Mesendoderm (in vitro differentiated cells): ENCODE results near the gene AP4E1. TPM values are rescaled to one million over a fixed set of nuclear protein-coding genes. Genes with fewer than 3 reads are reported as not detected.

Source experiments
- DNase-seq: peaks from one replicate; pipeline ENCODE4 v3.0.0; 2013
- H2AK5ac ChIP-seq: 2 replicates; pipeline ENCODE4 v1.6.1; 2013; ENCODE audit warnings: low read length, inconsistent platforms
- H2BK120ac ChIP-seq: 2 replicates; pipeline ENCODE4 v1.6.1; 2013; ENCODE audit warnings: low read depth, mild to moderate bottlenecking, low read length, moderate library complexity, mixed read lengths
- H2BK15ac ChIP-seq: replicated peaks from 2 replicates; pipeline ENCODE4 v1.6.1; 2013; ENCODE audit warnings: low read depth, mild to moderate bottlenecking, moderate library complexity
- H2BK5ac ChIP-seq: 2 replicates; pipeline ENCODE4 v1.6.1; 2013; ENCODE audit warnings: low read length, inconsistent platforms
- H3K18ac ChIP-seq: 2 replicates; pipeline ENCODE4 v1.6.1; 2013; ENCODE audit warnings: mild to moderate bottlenecking, low read length, mixed read lengths
- H3K23ac ChIP-seq: one replicate; pipeline ENCODE4 v1.6.1; 2013; ENCODE audit warnings: low read length
- H3K27ac ChIP-seq: 2 replicates; pipeline ENCODE4 v1.5.1; 2013; ENCODE audit warnings: low read depth, mild to moderate bottlenecking, inconsistent platforms, low read length, moderate library complexity
- H3K27me3 ChIP-seq: 2 replicates; pipeline ENCODE4 v1.6.1; 2013; ENCODE audit warnings: low read length, control low read depth, mild to moderate bottlenecking, inconsistent platforms; ENCODE audit not compliant: insufficient read depth, poor library complexity
- H3K36me3 ChIP-seq: 2 replicates; pipeline ENCODE4 v1.6.1; 2013; ENCODE audit warnings: low read length, inconsistent platforms; ENCODE audit not compliant: control insufficient read depth, insufficient read depth
- H3K4ac ChIP-seq: one replicate; pipeline ENCODE4 v1.6.1; 2013; ENCODE audit warnings: low read depth, mild to moderate bottlenecking, low read length, moderate library complexity
- H3K4me1 ChIP-seq: 2 replicates; pipeline ENCODE4 v1.6.1; 2013; ENCODE audit warnings: low read depth, low read length, inconsistent platforms; ENCODE audit not compliant: control insufficient read depth
- H3K4me2 ChIP-seq: 2 replicates; pipeline ENCODE4 v1.6.1; 2013; ENCODE audit warnings: low read length
- H3K4me3 ChIP-seq: 2 replicates; pipeline ENCODE4 v1.5.1; 2013; ENCODE audit warnings: mild to moderate bottlenecking, low read length
- H3K56ac ChIP-seq: one replicate; pipeline ENCODE4 v1.6.1; 2013; ENCODE audit warnings: low read length
- H3K79me1 ChIP-seq: 2 replicates; pipeline ENCODE4 v1.6.1; 2013; ENCODE audit warnings: low read length, inconsistent platforms
- H3K79me2 ChIP-seq: 2 replicates; pipeline ENCODE4 v1.6.1; 2013; ENCODE audit warnings: mild to moderate bottlenecking, low read length; ENCODE audit not compliant: control insufficient read depth, insufficient read depth
- H3K9ac ChIP-seq: 2 replicates; pipeline ENCODE4 v1.6.1; 2013; ENCODE audit warnings: low read length, inconsistent platforms
- H4K5ac ChIP-seq: one replicate; pipeline ENCODE4 v1.6.1; 2013; ENCODE audit warnings: low read length
- H4K8ac ChIP-seq: one replicate; pipeline ENCODE4 v1.6.1; 2013; ENCODE audit warnings: low read depth, mild to moderate bottlenecking, control low read depth, low read length, moderate library complexity
- WGBS: extraction: QIAGEN DNeasy Blood & Tissue Kit; methylation state at CpG from one replicate; pipeline ENCODE4 v1.1.7; 2013; ENCODE audit warnings: low lambda C conversion rate, missing lambda C conversion rate; ENCODE audit not compliant: insufficient coverage; ENCODE audit errors: extremely low coverage; 5-methylcytosine and 5-hydroxymethylcytosine counted together
- polyA plus RNA-seq, 2 experiments: library from polyadenylated mRNA; stranded (reverse); fragments of 200-250 nt; gene quantifications; one replicate each; pipeline ENCODE4 v1.2.3, GENCODE V29; 2013

AP4E1 gene
- 5.7 TPM for polyA plus RNA-seq (2013, experiment 1 of 2)
- 5.8 TPM for polyA plus RNA-seq (2013, experiment 2 of 2)

DNA sequence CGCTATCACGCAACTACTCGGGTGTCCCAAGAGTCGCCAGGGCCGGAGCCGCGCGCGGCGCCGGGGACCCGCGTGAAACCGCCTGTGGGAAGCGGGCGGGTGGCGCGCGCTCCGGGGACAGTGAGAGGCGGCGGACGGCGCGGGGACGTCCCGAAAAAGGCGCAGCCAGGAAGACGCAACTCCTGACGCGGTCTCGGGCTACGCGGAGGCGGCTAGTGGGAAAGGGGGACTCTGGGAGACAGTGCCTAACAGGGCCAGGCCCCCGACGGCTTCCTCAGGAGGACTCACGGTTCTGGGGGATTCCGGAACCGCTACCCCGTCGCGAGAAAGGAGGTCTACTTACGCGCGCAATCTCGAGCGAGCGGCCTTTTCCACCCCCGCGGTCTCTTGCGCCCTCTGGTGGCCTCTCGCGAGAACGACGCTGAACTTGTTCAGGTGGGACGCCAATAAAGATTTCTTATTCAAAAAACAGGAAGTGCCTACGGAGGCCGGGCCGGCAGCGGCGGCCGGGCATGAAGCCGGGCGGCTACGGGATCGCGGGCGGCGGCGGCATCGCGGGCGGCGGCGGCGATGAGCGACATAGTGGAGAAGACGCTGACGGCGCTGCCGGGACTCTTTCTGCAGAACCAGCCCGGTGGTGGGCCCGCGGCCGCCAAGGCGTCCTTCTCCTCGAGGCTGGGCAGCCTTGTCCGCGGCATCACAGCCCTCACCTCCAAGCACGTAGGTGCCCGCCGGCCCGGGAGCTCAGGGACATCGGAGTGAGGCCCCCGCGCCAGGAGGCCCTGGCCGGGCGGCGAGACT is at the start of gene AP4E1:
TSS of gene AP4E1 (plus strand) at position 475 of the 801 bp plus-strand sequence. CDS start at position 571, 96 bp downstream.
- Histone ChIP-seq H3K56ac (peak within 1 kb of the TSS; percentile 98), H3K23ac (peak within 1 kb of the TSS; percentile 45)

GRCh38 chr15:50860824-50861223 is 47.7 kb upstream of the AP4E1 start:
- Histone ChIP-seq H3K4ac (no peak overlapping the region), H3K36me3 (no peaks in the 10 kb centered on the region), H4K8ac (no peak overlapping the region), H3K79me1 (no peaks in the 10 kb centered on the region), H3K23ac (no peak overlapping the region), H3K79me2 (no peaks in the 10 kb centered on the region), H3K18ac (no peak overlapping the region), H3K27ac (no peak overlapping the region), H3K56ac (no peak overlapping the region), H2AK5ac (no peak overlapping the region), H2BK5ac (no peak overlapping the region), H3K27me3 (no peaks in the 10 kb centered on the region), H3K4me1 (no peaks in the 10 kb centered on the region), H3K9ac (no peak overlapping the region), H3K4me3 (no peak overlapping the region), H3K4me2 (no peak overlapping the region), H2BK15ac (no peak overlapping the region), H4K5ac (no peak overlapping the region), H2BK120ac (no peak overlapping the region)
- no peak for DNase-seq
- no CpG with 5 or more reads among the region's 5 CpGs for WGBS

More for the DNA sequence above, at the start of gene AP4E1:
- Histone ChIP-seq H3K4me1 (no peaks in the 10 kb centered on the region), H2BK120ac (peak within 1 kb of the TSS; percentile 68), H3K4me2 (peak within 1 kb of the TSS; percentile 93), H3K27me3 (no peaks in the 10 kb centered on the region), H3K9ac (peak within 1 kb of the TSS; percentile 94), H2AK5ac (no peak within 1 kb of the TSS), H4K5ac (no peak within 1 kb of the TSS), H4K8ac (peak within 1 kb of the TSS; percentile 17), H3K27ac (peak within 1 kb of the TSS; percentile 83), H3K79me1 (peaks cover 1% of the 10 kb centered on the region), H2BK15ac (no peak within 1 kb of the TSS), H3K79me2 (no peaks in the 10 kb centered on the region), H3K18ac (peak within 1 kb of the TSS; percentile 91), H3K4ac (peak within 1 kb of the TSS; percentile 77), H3K36me3 (no peaks in the 10 kb centered on the region), H2BK5ac (peak within 1 kb of the TSS; percentile 63), H3K4me3 (peak within 1 kb of the TSS; percentile 87)
- DNase-seq = peak; percentile 95
- no CpG with 5 or more reads among the region's 100 CpGs for WGBS

- Histone ChIP-seq H2BK5ac (no peak overlapping the region), H3K4me2 (no peak overlapping the region), H3K4me3 (no peak overlapping the region), H3K79me1 (no peaks in the 10 kb centered on the region), H3K36me3 (no peaks in the 10 kb centered on the region), H3K27me3 (no peaks in the 10 kb centered on the region), H2BK15ac (no peak overlapping the region), H3K27ac (no peak overlapping the region), H3K18ac (no peak overlapping the region), H3K9ac (no peak overlapping the region), H2AK5ac (no peak overlapping the region), H4K5ac (no peak overlapping the region), H3K23ac (no peak overlapping the region), H3K4ac (no peak overlapping the region), H3K79me2 (no peaks in the 10 kb centered on the region), H2BK120ac (no peak overlapping the region), H3K4me1 (peaks cover under 1% of the 10 kb centered on the region), H3K56ac (no peak overlapping the region), H4K8ac (no peak overlapping the region)
- no peak for DNase-seq
Observed at GRCh38 chr15:50862553-50862952, 45.9 kb upstream of the AP4E1 start.

DNA sequence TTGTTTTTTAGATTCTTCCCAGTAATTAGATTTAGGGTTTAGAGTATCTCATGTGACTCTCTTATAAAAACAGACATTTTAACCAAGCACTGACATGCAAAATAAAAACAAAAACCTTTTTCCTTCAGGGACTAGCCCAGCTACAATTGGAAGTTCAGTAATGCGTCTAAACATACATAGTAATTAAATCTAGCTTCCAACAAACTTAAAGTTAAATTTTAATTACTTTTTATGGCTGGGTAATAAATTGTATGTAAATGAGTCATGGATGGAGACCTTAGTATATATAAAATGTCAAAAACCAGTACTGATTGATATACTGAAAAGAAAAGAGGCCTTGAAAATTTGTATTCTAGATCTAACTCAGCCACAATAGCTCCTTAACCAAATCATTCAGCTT is 43.6 kb upstream of the AP4E1 start:
- no peak overlapping the region for H3K4me2 ChIP-seq
- no peaks in the 10 kb centered on the region for H3K79me1 ChIP-seq
- H3K4me1 ChIP-seq = peaks cover 3% of the 10 kb centered on the region
- H3K18ac ChIP-seq = no peak overlapping the region
- H3K36me3 ChIP-seq = no peaks in the 10 kb centered on the region
- no peak overlapping the region for H3K4ac ChIP-seq
- H4K5ac ChIP-seq = no peak overlapping the region
- H3K56ac ChIP-seq = no peak overlapping the region
- no peak overlapping the region for H2AK5ac ChIP-seq
- no peak overlapping the region for H3K27ac ChIP-seq
- no peak for DNase-seq
- no peak overlapping the region for H3K9ac ChIP-seq
- no peak overlapping the region for H2BK15ac ChIP-seq
- no CpG with 5 or more reads among the region's 1 CpG for WGBS
- no peak overlapping the region for H3K23ac ChIP-seq
- no peaks in the 10 kb centered on the region for H3K27me3 ChIP-seq
- no peak overlapping the region for H2BK120ac ChIP-seq
- H3K4me3 ChIP-seq = no peak overlapping the region
- no peaks in the 10 kb centered on the region for H3K79me2 ChIP-seq
- H4K8ac ChIP-seq = no peak overlapping the region
- H2BK5ac ChIP-seq = no peak overlapping the region

- Histone ChIP-seq H3K27ac (no peak overlapping the region), H3K79me1 (no peaks in the 10 kb centered on the region), H2BK120ac (no peak overlapping the region), H3K18ac (no peak overlapping the region), H2BK5ac (no peak overlapping the region), H3K79me2 (no peaks in the 10 kb centered on the region), H3K4me1 (peaks cover 3% of the 10 kb centered on the region), H3K23ac (no peak overlapping the region), H3K4me2 (no peak overlapping the region), H3K36me3 (no peaks in the 10 kb centered on the region), H2BK15ac (no peak overlapping the region), H3K56ac (no peak overlapping the region), H4K8ac (no peak overlapping the region), H4K5ac (no peak overlapping the region), H3K9ac (no peak overlapping the region), H3K4ac (no peak overlapping the region), H3K27me3 (no peaks in the 10 kb centered on the region), H2AK5ac (no peak overlapping the region), H3K4me3 (no peak overlapping the region)
- WGBS = no CpG with 5 or more reads among the region's 5 CpGs
- DNase-seq = no peak
Observed at GRCh38 chr15:50865515-50866353, 42.7 kb upstream of the AP4E1 start.
